Measurements from ENCODE around the gene PSTPIP2. TPM values are rescaled to one million over a fixed set of nuclear protein-coding genes. Genes with fewer than 3 reads are reported as not detected.

The PSTPIP2 gene
- total and polyA plus RNA-seq, 4 donors: 7.5 to 49.1 (median 12.8) TPM

GRCh38 chr18:45958730-45959129 lies 113.3 kb downstream of the PSTPIP2 start:
- TF ChIP-seq CTCF (IDR thresholded peaks at IDR 0.05; ENCODE audit: control extremely low read depth, extremely low read depth): no peak
- peaks cover 0 to 7% (median 0%) of the 10 kb centered on the region in 5 donors for H3K4me1 ChIP-seq (ENCODE audit: control insufficient read depth in 5 of 5, insufficient read depth in 5 of 5, low read length in 5 of 5)
- peaks cover 0 to 17% (median 14%) of the 10 kb centered on the region in 4 donors for H3K36me3 ChIP-seq (ENCODE audit: control insufficient read depth in 4 of 4, insufficient read depth in 4 of 4, low read length in 4 of 4)
- no peaks in the 10 kb centered on the region for H3K9me3 ChIP-seq (ENCODE audit: control insufficient read depth in 4 of 4, insufficient read depth in 3 of 4, low read length in 3 of 4)
- no peaks in the 10 kb centered on the region for H3K27me3 ChIP-seq (ENCODE audit: control insufficient read depth in 3 of 3, insufficient read depth in 3 of 3, low read length in 2 of 3)
- no peak overlapping the region for H3K9ac ChIP-seq (ENCODE audit: insufficient read depth in 1 of 2, low read length in 2 of 2)
- ATAC-seq (ENCODE audit: insufficient read depth, low FRiP score): no peak
- no peak overlapping the region for H3K4me3 ChIP-seq
- no peak for DNase-seq
- no peak overlapping the region for H3K27ac ChIP-seq (ENCODE audit: low read depth in 1 of 2, low read length in 1 of 2)

- ATAC-seq (ENCODE audit: insufficient read depth, low FRiP score): no peak
- no peak for TF ChIP-seq CTCF (IDR thresholded peaks at IDR 0.05; ENCODE audit: control extremely low read depth, extremely low read depth)
- Histone ChIP-seq H3K4me1 (ENCODE audit: control insufficient read depth in 5 of 5, insufficient read depth in 5 of 5, low read length in 5 of 5) (peaks cover 0 to 7% (median 0%) of the 10 kb centered on the region in 5 donors), H3K27me3 (ENCODE audit: control insufficient read depth in 3 of 3, insufficient read depth in 3 of 3, low read length in 2 of 3) (no peaks in the 10 kb centered on the region), H3K36me3 (ENCODE audit: control insufficient read depth in 4 of 4, insufficient read depth in 4 of 4, low read length in 4 of 4) (peaks cover 0 to 20% (median 20%) of the 10 kb centered on the region in 4 donors), H3K9me3 (ENCODE audit: control insufficient read depth in 4 of 4, insufficient read depth in 3 of 4, low read length in 3 of 4) (no peaks in the 10 kb centered on the region), H3K9ac (ENCODE audit: insufficient read depth in 1 of 2, low read length in 2 of 2) (no peak overlapping the region), H3K4me3 (no peak overlapping the region), H3K27ac (ENCODE audit: low read depth in 1 of 2, low read length in 1 of 2) (no peak overlapping the region)
- no peak for DNase-seq
- 91 to 93% methylated on average over 2 of the region's 2 CpGs for WGBS, 2 donors
These were observed 114.0 kb downstream of the PSTPIP2 start for GRCh38 chr18:45958027-45958426.

GRCh38 chr18:45957100-45957499 lies 115.0 kb downstream of the PSTPIP2 start:
- no peak for TF ChIP-seq CTCF (IDR thresholded peaks at IDR 0.05; ENCODE audit: control extremely low read depth, extremely low read depth)
- Histone ChIP-seq H3K9ac (ENCODE audit: insufficient read depth in 1 of 2, low read length in 2 of 2) (no peak overlapping the region), H3K4me3 (no peak overlapping the region), H3K9me3 (ENCODE audit: control insufficient read depth in 4 of 4, insufficient read depth in 3 of 4, low read length in 3 of 4) (no peaks in the 10 kb centered on the region), H3K27me3 (ENCODE audit: control insufficient read depth in 3 of 3, insufficient read depth in 3 of 3, low read length in 2 of 3) (no peaks in the 10 kb centered on the region), H3K36me3 (ENCODE audit: control insufficient read depth in 4 of 4, insufficient read depth in 4 of 4, low read length in 4 of 4) (peaks cover 7 to 26% (median 24%) of the 10 kb centered on the region in 4 donors), H3K4me1 (ENCODE audit: control insufficient read depth in 5 of 5, insufficient read depth in 5 of 5, low read length in 5 of 5) (peaks cover 0 to 7% (median 0%) of the 10 kb centered on the region in 5 donors), H3K27ac (ENCODE audit: low read depth in 1 of 2, low read length in 1 of 2) (no peak overlapping the region)
- no peak for ATAC-seq (ENCODE audit: insufficient read depth, low FRiP score)
- DNase-seq: no peak
